Testis (tissue), 3 donors: ENCODE results near the gene SMAD6. TPM values are rescaled to one million over a fixed set of nuclear protein-coding genes. Genes with fewer than 3 reads are reported as not detected.

Experiments used
- DNase-seq: peaks from one replicate; pipeline ENCODE4 v3.0.0-alpha.2; 2019
- H3K27ac ChIP-seq, 2 donors: fragments of 200-600 bp; sonication (generic); one replicate each; pipeline ENCODE4 v1.5.1; 2019
- H3K27me3 ChIP-seq: fragments of 200-600 bp; sonication (generic); one replicate; pipeline ENCODE4 v1.5.1; 2019
- H3K36me3 ChIP-seq: fragments of 200-600 bp; sonication (generic); one replicate; pipeline ENCODE4 v1.5.1; 2017; ENCODE audit warnings: low read depth; ENCODE audit errors: missing control alignments
- H3K4me1 ChIP-seq: fragments of 200-600 bp; sonication (generic); one replicate; pipeline ENCODE4 v1.5.1; 2019
- H3K4me3 ChIP-seq, 2 donors: fragments of 200-600 bp; sonication (generic); one replicate each; pipeline ENCODE4 v1.5.1; 2017 to 2019
- H3K9me3 ChIP-seq: fragments of 200-600 bp; sonication (generic); one replicate; pipeline ENCODE4 v1.5.1; 2017
- CTCF ChIP-seq, 3 experiments: fragments of 450-650 bp in 2 of 3; fragments of 200-600 bp in 1 of 3; sonication (generic) in 1 of 3; IDR thresholded peaks; one replicate each; pipeline ENCODE4 v1.5.1; 2016 to 2019; ENCODE audit warnings: antibody characterized with exemption in 3 of 3, mild to moderate bottlenecking in 2 of 3, moderate library complexity in 1 of 3
- POLR2A ChIP-seq: fragments of 450-650 bp; IDR thresholded peaks from one replicate; pipeline ENCODE4 v1.6.1; 2017; ENCODE audit warnings: antibody characterized with exemption, mild to moderate bottlenecking, moderate library complexity
- WGBS, 2 donors: methylation state at CpG; one replicate each; pipeline ENCODE4 v1.1.5; 2018; 5-methylcytosine and 5-hydroxymethylcytosine counted together
- intact Hi-C: fragments of 100-400 bp; cut with DNase I; formaldehyde crosslinking; loops from one replicate; pipeline ENCODE4 v1.15.1; 2023; ENCODE audit warnings: low total_unique reads
- polyA plus RNA-seq: library from polyadenylated mRNA; stranded (reverse); fragments of 350-450 nt; fragmentation: Illumina TruSeq; extraction: RNeasy Lipid Tissue Mini Kit (QIAGEN cat#74804); gene quantifications from one replicate; pipeline ENCODE4 v1.2.3, GENCODE V29; 2014; ENCODE audit warnings: low read depth, low replicate concordance; ENCODE audit not compliant: insufficient read depth
- total RNA-seq, 2 donors: library from RNA; depleted of rRNA; stranded (reverse); fragments of >200 nt; gene quantifications; one replicate each; pipeline ENCODE4 v1.2.3, GENCODE V29; 2016

SMAD6 gene
- total and polyA plus RNA-seq, 3 donors from 2014 or later, result 3.2 to 19.4 (median 17.5) TPM

GRCh38 chr15:66767240-66767659, 65.2 kb downstream of the SMAD6 start:
- Histone ChIP-seq H3K36me3 (no peaks in the 10 kb centered on the region), H3K27me3 (no peaks in the 10 kb centered on the region), H3K27ac (no peak overlapping the region), H3K4me1 (peaks cover 26% of the 10 kb centered on the region), H3K9me3 (no peaks in the 10 kb centered on the region), H3K4me3 (no peak overlapping the region)
- no peak for TF ChIP-seq POLR2A
- no peak for TF ChIP-seq CTCF (IDR thresholded peaks at IDR 0.05)
- DNase-seq, result no peak
- intact Hi-C loops, result no loop called here
- WGBS, 2 donors, result 59 to 93% methylated on average over 3 of the region's 3 CpGs

GRCh38 chr15:66768987-66769386, 67.0 kb downstream of the SMAD6 start:
- H3K9me3 ChIP-seq, result no peaks in the 10 kb centered on the region
- TF ChIP-seq CTCF (IDR thresholded peaks at IDR 0.05) (no peak), POLR2A (no peak)
- no peak for DNase-seq
- H3K27me3 ChIP-seq, result no peaks in the 10 kb centered on the region
- H3K36me3 ChIP-seq, result no peaks in the 10 kb centered on the region
- intact Hi-C loops, result no loop called here
- 93 to 95% methylated on average over 8 of the region's 8 CpGs for WGBS, 2 donors
- peaks cover 26% of the 10 kb centered on the region for H3K4me1 ChIP-seq
- H3K27ac ChIP-seq, result no peak overlapping the region
- H3K4me3 ChIP-seq, result no peak overlapping the region

GRCh38 chr15:66770518-66771350, 68.7 kb downstream of the SMAD6 start:
- Histone ChIP-seq H3K27me3 (no peaks in the 10 kb centered on the region), H3K36me3 (no peaks in the 10 kb centered on the region), H3K4me3 (no peak overlapping the region), H3K27ac (no peak overlapping the region), H3K4me1 (peaks cover 32% of the 10 kb centered on the region), H3K9me3 (no peaks in the 10 kb centered on the region)
- intact Hi-C loops, result loop anchor here (10.0 kb wide), 1 partner anchor 66 kb away; the partner anchor contains the start of gene SMAD6
- TF ChIP-seq POLR2A (no peak), CTCF (IDR thresholded peaks at IDR 0.05) (no peak)
- DNase-seq, result no peak
- WGBS, 2 donors, result 56 to 71% methylated on average over 10 to 14 of the region's 14 CpGs

- intact Hi-C loops, result loop anchor here (10.0 kb wide), 1 partner anchor 66 kb away; the partner anchor contains the start of gene SMAD6
- TF ChIP-seq POLR2A, result no peak
- TF ChIP-seq CTCF (IDR thresholded peaks at IDR 0.05), result no peak
- no peaks in the 10 kb centered on the region for H3K36me3 ChIP-seq
- H3K9me3 ChIP-seq, result no peaks in the 10 kb centered on the region
- H3K27ac ChIP-seq, result no peak overlapping the region
- H3K27me3 ChIP-seq, result no peaks in the 10 kb centered on the region
- DNase-seq, result no peak
- H3K4me1 ChIP-seq, result peaks cover 32% of the 10 kb centered on the region
- H3K4me3 ChIP-seq, result no peak overlapping the region
- WGBS, 2 donors, result 66 to 77% methylated on average over 4 to 5 of the region's 5 CpGs
Observed at GRCh38 chr15:66771351-66771650, 69.3 kb downstream of the SMAD6 start.
